Measurements from ENCODE around the gene GYPB. TPM values are rescaled to one million over a fixed set of nuclear protein-coding genes. Genes with fewer than 3 reads are reported as not detected.
"Not testable (repeated sequence)": the region's sequence is repeated elsewhere in the genome, so short reads cannot be mapped to it uniquely, and the experiment has no call there.

The GYPB gene
- total and polyA plus RNA-seq, 2 of the 8 experiments (the other 6 are each of a cell fraction or from before 2014, with no cell fraction given), result not detected

DNA sequence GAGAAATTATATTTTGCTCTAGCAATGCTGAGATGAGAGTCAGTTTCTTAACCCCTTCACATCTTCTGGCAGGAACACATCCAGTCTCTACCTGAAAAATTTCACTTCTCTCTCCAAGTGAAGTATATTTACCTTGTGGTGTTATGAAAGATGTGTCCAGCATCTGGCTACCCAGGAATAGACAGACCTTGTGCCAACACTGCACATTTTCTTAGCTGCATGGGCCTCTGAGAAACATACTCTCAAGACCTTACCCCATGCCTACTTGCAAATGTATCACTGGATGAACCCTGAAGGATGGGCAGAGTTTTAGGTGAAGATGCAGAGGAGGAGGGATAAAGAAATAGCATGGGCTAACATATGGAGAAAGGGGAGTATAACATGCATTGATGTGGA, 13.6 kb downstream of the GYPB start:
- H3K4me1 ChIP-seq (replicated peaks in 1 of 4; ENCODE audit: control insufficient read depth in 3 of 4, insufficient read depth in 4 of 4, low read length in 3 of 4); H2BK120ac ChIP-seq (replicated peaks; ENCODE audit: low read depth, low read length); POLR2A ChIA-PET (ENCODE audit: partially characterized antibody); H3K27ac ChIP-seq (ENCODE audit: low read depth, low read length); H2AK5ac ChIP-seq (ENCODE audit: low read depth, low read length); H4K91ac ChIP-seq (replicated peaks; ENCODE audit: insufficient read length, low read length); H2BK15ac ChIP-seq (ENCODE audit: low read length); H2BK12ac ChIP-seq (ENCODE audit: low read depth, low read length); H3K27me3 ChIP-seq (replicated peaks in 1 of 4; ENCODE audit: control insufficient read depth in 3 of 4, extremely low read depth in 1 of 4, insufficient read depth in 3 of 4, low read length in 3 of 4); H2BK5ac ChIP-seq (ENCODE audit: low read depth, low read length); DNase-seq (ENCODE audit: low read depth in 1 of 2, low spot score in 2 of 2); H3K14ac ChIP-seq (ENCODE audit: insufficient read length); H3K4ac ChIP-seq (replicated peaks; ENCODE audit: insufficient read length, low read depth, low read length); H2AFZ ChIP-seq (ENCODE audit: low read length); H4K5ac ChIP-seq (ENCODE audit: insufficient read length, low read depth, low read length); H2BK20ac ChIP-seq (ENCODE audit: low read length); H3K79me2 ChIP-seq (ENCODE audit: control insufficient read depth in 1 of 2, insufficient read depth in 2 of 2, low read length in 2 of 2); H3K56ac ChIP-seq (replicated peaks; ENCODE audit: insufficient read length, low read depth, low read length); H3K23ac ChIP-seq (ENCODE audit: insufficient read length); H3K36me3 ChIP-seq (ENCODE audit: control insufficient read depth in 2 of 4, insufficient read depth in 4 of 4, low read length in 3 of 4); H3K79me1 ChIP-seq (ENCODE audit: low read depth, low read length); H3K18ac ChIP-seq (ENCODE audit: extremely low read depth, low read length); H3K9ac ChIP-seq (replicated peaks in 1 of 4; ENCODE audit: extremely low read depth in 1 of 4, low read depth in 3 of 4, low read length in 3 of 4); H4K20me1 ChIP-seq (replicated peaks in 1 of 2; ENCODE audit: control insufficient read depth in 1 of 2, insufficient read depth in 2 of 2, low read length in 2 of 2); H3K4me3 ChIP-seq (ENCODE audit: extremely low read depth in 1 of 4, insufficient read depth in 2 of 4, low read depth in 3 of 4, low read length in 4 of 4); H3K23me2 ChIP-seq (ENCODE audit: low read depth, low read length); H3K9me3 ChIP-seq (ENCODE audit: insufficient read depth in 2 of 2, low read depth in 1 of 2, low read length in 1 of 2); H4K8ac ChIP-seq (ENCODE audit: extremely low read depth, insufficient read depth, low read length); H3K4me2 ChIP-seq (ENCODE audit: insufficient read depth in 1 of 2, low read depth in 2 of 2, low read length in 2 of 2); FAIRE-seq: not testable (repeated sequence)
- CTCF ChIA-PET (ENCODE audit: partially characterized antibody), result interaction anchor here (0.7 kb wide), 1 partner anchor 944 kb away, joined by 3 read pairs; no protein-coding TSS in a partner anchor

DNA sequence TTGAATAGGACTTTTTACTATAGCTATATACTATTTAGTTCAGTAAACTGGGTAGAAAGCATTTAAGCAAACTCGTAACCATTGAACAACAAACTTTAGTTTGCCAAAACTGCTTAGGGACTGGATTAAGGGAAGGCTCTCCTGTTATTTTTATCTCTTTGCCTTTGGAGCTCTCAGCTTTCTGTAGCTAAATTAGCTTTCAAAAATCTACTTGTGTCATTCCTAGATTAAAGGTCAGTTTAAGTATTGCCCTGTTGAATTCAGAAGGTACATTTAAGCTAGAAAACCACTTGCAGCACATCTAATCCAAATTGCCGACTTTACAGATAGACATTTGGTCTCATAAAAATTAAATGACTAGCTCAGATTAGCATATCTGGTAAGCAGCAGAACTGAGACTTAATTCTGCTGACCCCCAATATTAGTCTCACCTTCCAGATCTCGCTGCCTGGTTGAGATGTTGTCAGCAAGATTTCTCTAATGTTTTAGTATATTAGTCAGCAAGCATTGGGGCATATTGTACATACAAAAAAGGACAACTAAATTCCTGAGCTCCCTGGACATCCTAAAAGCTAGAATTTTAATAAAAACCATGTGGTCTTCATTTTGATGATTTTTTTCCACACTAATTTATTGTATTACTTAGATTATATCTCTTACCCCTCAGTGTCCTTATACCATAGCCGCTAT, 14.2 kb downstream of the GYPB start:
- DNase-seq (ENCODE audit: low read depth in 1 of 2, low spot score in 2 of 2); H4K91ac ChIP-seq (replicated peaks; ENCODE audit: insufficient read length, low read length): not testable (repeated sequence)

More for the DNA sequence above, 14.2 kb downstream of the GYPB start:
- H3K14ac ChIP-seq (ENCODE audit: insufficient read length); H3K79me1 ChIP-seq (ENCODE audit: low read depth, low read length); H3K9me3 ChIP-seq (ENCODE audit: insufficient read depth in 2 of 2, low read depth in 1 of 2, low read length in 1 of 2); H4K8ac ChIP-seq (ENCODE audit: extremely low read depth, insufficient read depth, low read length); H2BK12ac ChIP-seq (ENCODE audit: low read depth, low read length); POLR2A ChIA-PET (ENCODE audit: partially characterized antibody); H3K9ac ChIP-seq (replicated peaks in 1 of 4; ENCODE audit: extremely low read depth in 1 of 4, low read depth in 3 of 4, low read length in 3 of 4); H3K27me3 ChIP-seq (replicated peaks in 1 of 4; ENCODE audit: control insufficient read depth in 3 of 4, extremely low read depth in 1 of 4, insufficient read depth in 3 of 4, low read length in 3 of 4); H3K4me2 ChIP-seq (ENCODE audit: insufficient read depth in 1 of 2, low read depth in 2 of 2, low read length in 2 of 2); H2BK5ac ChIP-seq (ENCODE audit: low read depth, low read length); H3K4me3 ChIP-seq (ENCODE audit: extremely low read depth in 1 of 4, insufficient read depth in 2 of 4, low read depth in 3 of 4, low read length in 4 of 4); H2BK120ac ChIP-seq (replicated peaks; ENCODE audit: low read depth, low read length); H4K20me1 ChIP-seq (replicated peaks in 1 of 2; ENCODE audit: control insufficient read depth in 1 of 2, insufficient read depth in 2 of 2, low read length in 2 of 2); H4K5ac ChIP-seq (ENCODE audit: insufficient read length, low read depth, low read length); H3K56ac ChIP-seq (replicated peaks; ENCODE audit: insufficient read length, low read depth, low read length); H2AFZ ChIP-seq (ENCODE audit: low read length); H3K79me2 ChIP-seq (ENCODE audit: control insufficient read depth in 1 of 2, insufficient read depth in 2 of 2, low read length in 2 of 2); H3K4ac ChIP-seq (replicated peaks; ENCODE audit: insufficient read length, low read depth, low read length); H3K4me1 ChIP-seq (replicated peaks in 1 of 4; ENCODE audit: control insufficient read depth in 3 of 4, insufficient read depth in 4 of 4, low read length in 3 of 4); FAIRE-seq; H2BK20ac ChIP-seq (ENCODE audit: low read length); H3K23ac ChIP-seq (ENCODE audit: insufficient read length); H2BK15ac ChIP-seq (ENCODE audit: low read length); H3K18ac ChIP-seq (ENCODE audit: extremely low read depth, low read length); H3K23me2 ChIP-seq (ENCODE audit: low read depth, low read length); H3K27ac ChIP-seq (ENCODE audit: low read depth, low read length); H2AK5ac ChIP-seq (ENCODE audit: low read depth, low read length); H3K36me3 ChIP-seq (ENCODE audit: control insufficient read depth in 2 of 4, insufficient read depth in 4 of 4, low read length in 3 of 4): not testable (repeated sequence)
- 79% methylated on average over 4 of the region's 4 CpGs; no CpG with 5 or more reads in 1 of the 2 experiments for WGBS, 2 experiments (ENCODE audit: extremely low coverage in 1 of 2, insufficient coverage in 1 of 2, insufficient read length in 1 of 2, insufficient replicate concordance in 2 of 2, low coverage in 1 of 2, low lambda C conversion rate in 2 of 2, missing lambda C conversion rate in 1 of 2)
- CTCF ChIA-PET (ENCODE audit: partially characterized antibody), result interaction anchor here (0.7 kb wide), 1 partner anchor 945 kb away, joined by 3 read pairs; no protein-coding TSS in a partner anchor

All from H1 (cell line).